HG03575 (cell line): Measurements from ENCODE around the gene MLH3.

ENCODE experiments used
- ATAC-seq: cut with Tn5 transposase; IDR thresholded peaks from one replicate; pipeline ENCODE4 v1.9.1; 2021; ENCODE audit not compliant: unreplicated experiment, insufficient number of reproducible peaks, low FRiP score; ENCODE audit errors: extremely low read depth

Gene MLH3

DNA sequence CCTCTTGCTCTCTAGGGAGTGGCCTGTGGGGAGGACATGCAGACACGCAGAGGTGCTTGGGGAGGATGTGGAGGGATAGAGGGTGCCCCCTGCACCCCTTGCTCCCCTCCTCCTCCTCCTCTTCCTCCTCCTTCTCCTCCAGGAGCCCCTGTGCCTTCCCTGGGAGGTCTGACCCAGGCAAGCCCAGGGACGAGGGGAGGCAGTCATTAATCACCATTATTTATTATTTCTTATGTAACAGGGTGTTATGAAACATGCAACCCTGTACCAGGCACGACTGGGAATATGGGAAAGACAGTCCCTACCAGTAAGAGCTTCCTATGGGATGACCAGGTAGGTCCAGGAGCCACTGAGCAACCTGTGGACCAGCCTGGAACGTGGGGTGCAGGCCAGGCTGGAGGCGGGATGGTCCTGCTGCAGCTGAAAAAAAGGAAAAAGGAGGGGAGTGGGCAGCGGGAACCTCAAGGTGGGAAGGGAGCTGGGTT lies 73.3 kb downstream of the MLH3 start:
- ATAC-seq = no peak

DNA sequence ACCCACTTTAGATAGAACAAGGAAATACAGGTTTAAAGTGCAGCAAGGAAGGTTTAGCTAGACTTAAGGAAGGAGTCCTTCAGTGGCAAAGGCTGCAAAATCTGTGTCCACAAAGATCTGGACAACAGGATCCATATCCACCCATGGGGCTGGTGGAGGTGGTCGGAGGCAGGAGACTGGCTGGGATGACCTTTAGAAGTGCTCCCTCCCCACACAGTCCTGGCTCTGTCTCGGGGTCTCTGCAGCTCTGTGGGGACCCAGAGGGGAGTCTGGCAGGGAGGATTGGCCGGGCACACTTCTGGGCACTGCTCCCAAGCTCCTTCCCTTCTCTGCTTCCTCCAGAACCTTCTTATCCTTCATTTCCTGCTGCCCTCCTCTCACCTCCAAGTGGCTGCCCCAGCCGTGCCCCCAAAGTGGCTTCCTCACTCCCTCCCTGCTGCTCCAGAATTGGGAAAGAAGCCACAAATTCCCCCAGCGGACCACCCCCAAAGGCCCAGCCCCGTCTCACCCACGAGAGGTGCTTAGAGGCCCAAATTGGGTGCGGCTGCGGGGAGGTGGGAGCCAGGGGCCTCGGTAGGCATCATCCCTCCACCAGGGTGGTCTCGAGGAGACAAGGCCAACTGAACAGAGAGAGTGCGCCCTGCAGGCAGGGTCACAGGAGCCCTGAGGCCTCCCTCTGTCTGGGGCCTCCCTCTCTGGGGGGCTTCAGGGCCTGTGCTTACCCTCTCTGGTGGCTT lies 73.9 kb downstream of the MLH3 start:
- no peak for ATAC-seq

DNA sequence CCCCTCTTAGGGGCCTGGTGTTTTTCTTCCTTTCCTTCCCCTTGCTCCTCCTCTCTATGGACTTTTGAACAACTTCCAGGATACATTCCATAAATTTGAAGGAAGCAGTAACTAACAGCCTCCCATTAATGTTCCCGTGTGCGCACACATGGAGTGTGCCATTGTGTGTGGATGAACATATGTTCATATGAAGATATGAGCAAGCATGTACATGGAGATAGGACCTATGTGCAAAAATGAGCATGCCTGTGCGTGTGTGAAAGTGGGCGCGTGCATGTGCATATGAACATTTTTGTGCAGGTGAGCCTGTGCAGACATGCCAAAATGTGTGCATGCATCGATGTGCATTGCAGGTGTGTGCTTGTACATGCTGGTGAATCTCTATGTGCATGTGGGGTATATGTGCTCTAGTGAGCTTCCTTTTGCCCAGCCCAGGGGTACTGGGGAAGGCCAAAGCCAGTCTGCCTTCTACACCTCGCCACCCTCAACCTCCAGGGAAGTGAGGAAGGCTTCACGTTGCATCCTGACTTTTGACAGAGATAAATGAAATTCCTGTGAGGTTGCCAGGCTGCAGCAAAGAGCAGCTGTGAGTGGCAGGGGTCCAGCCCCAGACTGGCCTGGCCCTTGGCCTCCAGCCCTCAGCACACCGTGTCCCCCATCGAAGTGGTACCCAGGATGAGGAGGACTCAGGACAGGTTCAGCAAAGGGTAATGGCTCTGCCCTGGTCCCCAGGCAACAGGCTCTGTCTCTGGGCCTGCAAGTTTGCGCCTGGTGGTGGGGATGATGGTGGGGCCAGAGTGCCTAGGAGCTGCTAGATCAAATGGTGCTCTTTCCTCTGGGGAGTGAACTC lies 74.8 kb downstream of the MLH3 start:
- ATAC-seq = no peak

DNA sequence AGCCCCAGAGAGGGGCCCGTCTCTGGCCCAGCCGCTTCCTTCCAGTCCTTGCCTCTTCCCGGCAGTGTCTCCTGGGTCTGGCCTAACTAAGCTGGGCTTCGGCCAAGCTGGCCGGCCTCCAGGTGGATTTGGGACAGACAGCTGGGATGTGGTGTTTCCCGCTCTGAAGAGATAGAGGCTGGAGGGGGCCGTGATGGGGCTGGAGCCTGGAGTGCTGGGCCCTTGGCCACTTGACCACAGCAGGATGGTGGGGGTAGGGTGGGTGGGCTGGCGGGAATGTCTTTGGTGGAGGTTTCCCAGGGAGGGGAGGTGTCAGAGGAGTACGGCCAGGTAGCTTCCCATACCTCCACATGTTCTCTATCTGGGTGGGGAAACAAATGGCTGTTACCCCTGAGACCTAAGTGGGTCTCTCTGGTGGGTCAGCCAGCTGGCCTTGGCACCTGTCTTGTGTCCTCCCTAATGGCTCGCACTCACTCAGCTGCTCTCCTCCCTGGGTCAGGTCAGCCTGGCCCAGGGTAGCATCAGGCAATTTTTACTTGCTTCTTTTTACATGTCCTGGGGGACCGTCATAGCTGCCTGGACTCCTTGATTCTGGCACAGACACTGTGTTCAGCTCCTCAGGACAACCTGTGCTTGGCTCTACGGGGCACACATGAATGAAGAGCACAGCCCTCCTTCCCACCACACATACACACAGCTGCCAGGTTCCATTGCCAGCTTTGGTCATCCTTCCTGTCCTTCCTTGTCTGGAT lies 76.0 kb downstream of the MLH3 start:
- no peak for ATAC-seq

DNA sequence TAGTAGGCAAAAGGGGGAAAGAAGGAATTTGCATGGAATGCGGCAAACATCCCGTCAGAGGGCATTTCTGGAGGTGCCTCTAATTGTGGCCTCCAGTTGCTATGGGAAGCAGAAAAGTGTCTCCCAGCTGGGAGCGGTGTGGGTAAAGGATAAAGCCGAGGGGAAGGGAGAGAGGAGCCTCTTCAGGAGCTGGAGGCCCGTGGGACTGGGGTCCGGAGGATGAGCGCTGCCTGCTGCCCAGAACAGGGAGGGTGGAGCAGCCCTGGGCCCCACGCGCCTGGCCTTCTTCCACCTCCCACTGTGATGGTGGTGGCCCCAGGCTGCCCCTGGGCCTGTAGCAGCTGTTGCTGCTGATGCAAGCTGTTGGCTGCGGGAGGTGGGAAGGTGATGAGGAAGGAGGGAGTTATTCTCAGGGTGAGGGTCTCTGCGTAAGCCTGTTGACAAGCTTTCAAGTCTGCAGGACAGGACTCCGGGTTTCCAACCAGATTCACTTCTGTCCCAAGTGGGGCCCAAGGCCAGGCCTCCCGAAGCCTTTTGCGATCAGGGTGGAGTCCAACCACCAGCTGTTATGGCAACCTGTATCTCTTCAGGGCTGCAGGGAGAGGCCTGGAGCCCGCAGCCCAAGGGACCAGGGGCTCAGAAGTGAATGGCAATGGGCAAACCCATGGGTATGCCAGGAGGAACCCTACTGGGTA lies 76.8 kb downstream of the MLH3 start:
- ATAC-seq = no peak

DNA sequence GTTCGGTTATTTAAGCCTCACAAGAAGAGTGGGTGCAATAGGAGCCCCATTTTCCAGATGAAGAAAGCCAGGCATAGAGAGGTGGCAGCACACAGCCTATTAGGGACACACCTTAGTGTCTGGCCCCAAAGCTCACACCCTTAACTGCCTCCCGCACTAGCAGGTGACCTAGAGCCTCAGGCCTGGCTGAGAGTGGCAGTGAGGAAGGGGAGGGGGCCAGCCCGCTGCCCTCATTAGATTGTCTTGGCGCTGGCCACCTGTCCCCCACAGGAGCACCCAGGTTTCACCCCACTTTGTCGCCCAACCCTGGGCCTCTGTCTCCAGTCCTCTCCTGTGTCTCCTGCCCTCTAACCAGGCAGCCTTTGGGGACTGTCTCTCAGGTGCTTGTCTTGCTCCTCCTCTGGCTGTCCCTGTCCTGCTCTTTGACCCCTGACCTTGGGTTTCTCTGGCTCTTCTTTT lies 77.3 kb downstream of the MLH3 start:
- ATAC-seq = no peak

DNA sequence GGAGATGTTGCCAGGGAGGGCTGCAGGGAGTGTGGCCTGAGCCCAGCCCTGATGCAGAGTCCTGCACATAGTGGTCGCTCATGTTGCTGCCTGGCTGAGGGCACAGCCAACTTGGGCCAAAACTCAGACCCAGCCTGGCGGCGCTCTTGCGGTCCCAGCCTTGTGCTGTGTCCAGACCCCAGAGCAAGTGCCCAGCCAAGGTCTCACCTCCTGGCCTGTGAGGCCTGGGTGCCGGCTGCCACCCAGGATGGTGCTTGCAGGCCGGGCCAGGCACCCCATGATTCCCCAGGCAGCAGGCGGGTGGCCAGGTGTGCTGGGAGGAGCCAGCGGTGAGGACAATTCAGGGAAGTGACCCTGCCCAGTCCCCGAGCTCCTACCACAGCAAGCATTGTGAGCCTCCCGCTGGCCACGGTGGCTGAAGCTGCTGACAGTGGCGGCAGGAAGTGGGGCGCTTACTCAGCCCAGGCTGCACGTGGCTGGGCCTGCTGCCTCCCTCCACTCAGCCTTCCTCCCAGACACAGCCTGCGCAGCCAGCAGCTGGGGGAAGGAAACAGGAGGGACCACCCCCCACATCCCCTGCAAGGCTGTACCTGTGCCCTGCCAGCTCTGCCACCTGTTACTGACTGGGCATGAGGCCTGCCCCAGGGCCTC lies 78.1 kb downstream of the MLH3 start:
- no peak for ATAC-seq

DNA sequence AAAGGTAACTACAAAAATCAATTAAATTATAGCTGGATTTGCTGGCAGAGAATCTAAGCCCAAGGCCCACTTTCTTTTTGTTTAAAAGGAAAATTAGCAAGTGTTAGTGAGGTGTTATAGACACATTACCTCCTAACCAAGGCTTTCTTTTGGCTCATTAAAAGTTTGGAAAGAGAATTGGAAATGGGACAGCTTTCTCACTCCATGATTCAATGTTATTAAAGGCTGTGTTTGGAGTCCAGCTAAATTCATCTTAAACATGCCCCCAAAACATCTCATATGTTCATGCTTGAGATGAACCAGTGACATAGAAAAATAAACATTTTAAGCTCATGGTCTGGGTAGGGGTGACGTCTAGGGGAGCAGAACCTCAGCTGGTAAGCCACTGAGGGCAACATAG lies 82.5 kb downstream of the MLH3 start:
- no peak for ATAC-seq

DNA sequence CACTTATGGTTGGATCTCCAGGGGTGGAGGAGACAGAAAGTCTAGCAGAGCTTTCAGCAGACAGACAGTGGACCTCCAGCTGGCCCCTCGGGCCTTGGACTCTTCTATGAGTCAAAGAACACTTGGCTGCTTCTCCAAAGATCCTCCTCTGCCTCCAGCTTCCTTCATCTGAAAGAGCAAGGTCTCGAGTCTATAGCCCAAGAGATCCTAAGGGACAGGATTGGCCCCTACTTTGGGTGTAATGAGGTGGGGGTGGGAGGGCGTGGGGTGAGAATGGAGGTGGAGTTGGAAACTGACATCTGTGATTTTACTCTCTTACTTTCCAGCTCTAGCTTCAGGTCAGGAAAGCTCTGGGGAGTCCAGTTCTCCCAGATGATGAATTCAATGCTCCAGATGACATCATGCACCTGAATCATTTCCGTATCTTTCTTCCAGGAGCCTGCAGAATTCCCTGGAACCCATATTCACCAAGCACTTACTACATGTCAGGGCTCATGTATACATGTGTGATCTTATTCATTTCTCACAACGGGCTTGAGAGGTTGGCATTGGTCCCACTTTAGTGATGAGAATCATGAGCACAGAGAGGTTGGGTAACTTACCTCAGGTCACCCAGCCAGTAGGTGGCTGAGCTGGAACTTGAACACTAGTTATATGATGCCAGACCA lies 85.6 kb downstream of the MLH3 start:
- ATAC-seq = no peak

DNA sequence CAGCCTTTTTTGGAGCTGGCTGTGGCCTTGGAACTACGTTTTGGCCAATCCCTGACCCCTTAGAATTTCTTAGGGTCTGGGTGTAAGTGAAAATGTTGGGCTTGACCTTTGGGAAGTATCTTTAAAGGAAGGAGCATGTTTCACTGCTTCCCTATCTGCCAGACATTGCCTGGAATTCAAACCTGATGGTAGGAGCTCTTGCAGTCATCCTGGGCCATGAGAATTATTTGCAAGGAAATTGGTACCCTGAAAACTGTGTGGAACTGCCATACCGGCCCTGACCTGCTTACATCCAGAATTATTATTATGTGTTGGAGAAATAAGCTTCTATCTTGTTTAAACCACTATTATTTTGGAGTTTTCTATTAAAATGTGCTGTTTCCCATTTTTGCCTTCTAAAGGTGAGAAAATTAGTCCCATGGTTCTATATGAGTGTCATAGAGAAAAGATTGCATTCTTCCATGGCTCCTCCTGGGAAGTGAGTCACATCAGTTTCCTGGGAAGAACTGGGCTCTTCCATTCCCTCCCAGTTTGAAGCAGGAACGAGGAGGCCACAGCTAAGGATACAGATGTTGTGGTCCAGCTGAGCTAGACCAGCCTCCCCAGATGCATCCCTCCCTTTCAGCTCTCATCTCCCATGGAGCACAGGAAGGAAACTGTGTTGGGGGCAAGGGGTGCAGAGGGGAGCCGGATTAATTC lies 86.3 kb downstream of the MLH3 start:
- ATAC-seq = no peak
